H9 (cell line): ENCODE results near the gene HMGCS2. TPM values are rescaled to one million over a fixed set of nuclear protein-coding genes. Genes with fewer than 3 reads are reported as not detected.

Source experiments
- DNase-seq: peaks from one replicate; pipeline ENCODE4 v3.0.0-alpha.2; 2017
- H2AFZ ChIP-seq: one replicate; pipeline ENCODE4 v1.6.1; 2013; ENCODE audit warnings: mild to moderate bottlenecking, low read length, control low read depth, moderate library complexity
- H2AK5ac ChIP-seq: 2 replicates; pipeline ENCODE4 v1.6.1; 2013; ENCODE audit warnings: low read length, control low read depth, mixed read lengths; ENCODE audit not compliant: insufficient read length
- H2BK120ac ChIP-seq: one replicate; pipeline ENCODE4 v1.6.1; 2013; ENCODE audit warnings: low read depth, mild to moderate bottlenecking, low read length, control low read depth, inconsistent platforms; ENCODE audit not compliant: poor library complexity, severe bottlenecking
- H2BK12ac ChIP-seq: 2 replicates; pipeline ENCODE4 v1.6.1; 2013; ENCODE audit warnings: low read length, control low read depth, mixed read lengths, low read depth; ENCODE audit not compliant: insufficient read length
- H2BK15ac ChIP-seq: 2 replicates; pipeline ENCODE4 v1.6.1; 2013; ENCODE audit warnings: low read depth, low read length, control low read depth
- H2BK20ac ChIP-seq: one replicate; pipeline ENCODE4 v1.6.1; 2013; ENCODE audit warnings: low read depth, mild to moderate bottlenecking, low read length, control low read depth, inconsistent platforms; ENCODE audit not compliant: poor library complexity, severe bottlenecking
- H2BK5ac ChIP-seq: 2 replicates; pipeline ENCODE4 v1.6.1; 2013; ENCODE audit warnings: low read length, control low read depth, mixed read lengths; ENCODE audit not compliant: insufficient read length
- H3K14ac ChIP-seq: 2 replicates; pipeline ENCODE4 v1.6.1; 2013; ENCODE audit warnings: low read length, control low read depth; ENCODE audit not compliant: insufficient read depth
- H3K18ac ChIP-seq: 2 replicates; pipeline ENCODE4 v1.6.1; 2013; ENCODE audit warnings: low read depth, mild to moderate bottlenecking, mixed read lengths, low read length, control low read depth; ENCODE audit not compliant: insufficient read length
- H3K23ac ChIP-seq: 2 replicates; pipeline ENCODE4 v1.6.1; 2013; ENCODE audit warnings: low read length, control low read depth, mixed read lengths, low read depth; ENCODE audit not compliant: insufficient read length
- H3K23me2 ChIP-seq: 2 replicates; pipeline ENCODE4 v1.6.1; 2013; ENCODE audit warnings: low read depth, mild to moderate bottlenecking, mixed read lengths, low read length, control low read depth; ENCODE audit not compliant: insufficient read length, poor library complexity, severe bottlenecking
- H3K27ac ChIP-seq: 2 replicates; pipeline ENCODE4 v1.5.1; 2013; ENCODE audit warnings: low read length, control low read depth, mixed read lengths, low read depth; ENCODE audit not compliant: insufficient read length
- H3K27me3 ChIP-seq: 2 replicates; pipeline ENCODE4 v1.6.1; 2013; ENCODE audit warnings: low read length, control low read depth, inconsistent platforms; ENCODE audit not compliant: insufficient read depth
- H3K4ac ChIP-seq: 2 replicates; pipeline ENCODE4 v1.6.1; 2013; ENCODE audit warnings: low read depth, mild to moderate bottlenecking, control low read depth, inconsistent platforms, low read length, moderate library complexity
- H3K4me1 ChIP-seq: 2 replicates; pipeline ENCODE4 v1.6.1; 2013; ENCODE audit warnings: low read length, control low read depth, inconsistent platforms; ENCODE audit not compliant: insufficient read depth
- H3K4me2 ChIP-seq: 2 replicates; pipeline ENCODE4 v1.6.1; 2013; ENCODE audit warnings: low read length, control low read depth, mixed read lengths; ENCODE audit not compliant: insufficient read length, insufficient read depth
- H3K56ac ChIP-seq: 2 replicates; pipeline ENCODE4 v1.6.1; 2013; ENCODE audit warnings: low read depth, mild to moderate bottlenecking, mixed read lengths, low read length, control low read depth; ENCODE audit not compliant: insufficient read length
- H3K79me1 ChIP-seq: 2 replicates; pipeline ENCODE4 v1.6.1; 2013; ENCODE audit warnings: low read depth, mild to moderate bottlenecking, moderate library complexity, low read length, control low read depth, inconsistent platforms; ENCODE audit not compliant: insufficient read depth, poor library complexity, severe bottlenecking
- H3K79me2 ChIP-seq: 2 replicates; pipeline ENCODE4 v1.6.1; 2013; ENCODE audit warnings: low read length, control low read depth, inconsistent platforms; ENCODE audit not compliant: insufficient read depth
- H3K9ac ChIP-seq: 2 replicates; pipeline ENCODE4 v1.6.1; 2013; ENCODE audit warnings: low read length, control low read depth, mixed read lengths; ENCODE audit not compliant: insufficient read length; ENCODE audit errors: extremely low read depth
- H3K9me3 ChIP-seq: one replicate; pipeline ENCODE4 v1.6.1; 2013; ENCODE audit warnings: low read depth, low read length, inconsistent platforms; ENCODE audit not compliant: control insufficient read depth
- H3T11ph ChIP-seq: one replicate; pipeline ENCODE4 v1.6.1; 2013; ENCODE audit warnings: mild to moderate bottlenecking, low read length, control low read depth, inconsistent platforms
- H4K20me1 ChIP-seq: one replicate; pipeline ENCODE4 v1.6.1; 2013; ENCODE audit not compliant: control insufficient read depth, insufficient read length, insufficient read depth
- H4K5ac ChIP-seq: 2 replicates; pipeline ENCODE4 v1.6.1; 2013; ENCODE audit warnings: low read depth, mild to moderate bottlenecking, mixed read lengths, low read length, control low read depth; ENCODE audit not compliant: insufficient read length
- H4K8ac ChIP-seq: replicated peaks from 2 replicates; pipeline ENCODE4 v1.6.1; 2013; ENCODE audit warnings: low read length, control low read depth, mixed read lengths, low read depth; ENCODE audit not compliant: insufficient read length
- H4K91ac ChIP-seq: 2 replicates; pipeline ENCODE4 v1.6.1; 2013; ENCODE audit warnings: low read depth, mild to moderate bottlenecking, moderate library complexity, mixed read lengths, low read length, control low read depth; ENCODE audit not compliant: insufficient read length
- H3K27ac Mint-ChIP-seq, 3 experiments: 2 replicates in 2 of 3; 3 replicates in 1 of 3; pipeline ENCODE4 v1.8.0; 2020 to 2021; ENCODE audit warnings: mixed read lengths in 3 of 3, mild to moderate bottlenecking in 1 of 3, moderate library complexity in 1 of 3
- H3K27me3 Mint-ChIP-seq: 2 replicates; pipeline ENCODE4 v1.8.0; 2021; ENCODE audit warnings: low read depth, mild to moderate bottlenecking, moderate library complexity, mixed read lengths
- H3K36me3 Mint-ChIP-seq, 3 experiments: 2 replicates in 2 of 3; 3 replicates in 1 of 3; pipeline ENCODE4 v1.8.0; 2020 to 2021; ENCODE audit warnings: low read depth in 3 of 3, mixed read lengths in 3 of 3; ENCODE audit not compliant: insufficient read depth in 1 of 3
- H3K4me1 Mint-ChIP-seq, 2 experiments: 2 replicates each; pipeline ENCODE4 v1.8.0; 2020; ENCODE audit warnings: mixed read lengths in 2 of 2
- H3K4me3 Mint-ChIP-seq, 2 experiments: 2 replicates in 1 of 2; 3 replicates in 1 of 2; pipeline ENCODE4 v1.8.0; 2020 to 2021; ENCODE audit warnings: mild to moderate bottlenecking in 2 of 2, mixed read lengths in 2 of 2, moderate library complexity in 1 of 2
- H3K9me3 Mint-ChIP-seq, 2 experiments: 2 replicates in 1 of 2; 3 replicates in 1 of 2; pipeline ENCODE4 v1.8.0; 2020; ENCODE audit warnings: mild to moderate bottlenecking in 2 of 2, mixed read lengths in 2 of 2, moderate library complexity in 1 of 2
- CTCF ChIP-seq: fragments of 200-600 bp; sonication (generic); conservative IDR thresholded peaks from 3 replicates; pipeline ENCODE4 v1.8.0; 2021; ENCODE audit warnings: antibody characterized with exemption, mild to moderate bottlenecking
- WGBS: extraction: QIAGEN DNeasy Blood & Tissue Kit; methylation state at CpG from one replicate; pipeline ENCODE4 v1.1.7; 2013; ENCODE audit warnings: missing lambda C conversion rate, low lambda C conversion rate, mixed read lengths; ENCODE audit not compliant: insufficient read length; ENCODE audit errors: extremely low coverage; 5-methylcytosine and 5-hydroxymethylcytosine counted together
- total RNA-seq: library from RNA; stranded (reverse); gene quantifications from 2 replicates; pipeline ENCODE4 v1.2.1, GENCODE V29; 2021

Gene HMGCS2
- total RNA-seq, 1 experiment from 2014 or later, result not detected

- H4K5ac ChIP-seq, result no peak overlapping the region
- H3K14ac ChIP-seq, result no peak overlapping the region
- H4K20me1 ChIP-seq, result peaks cover 5% of the 10 kb centered on the region
- H3K79me2 ChIP-seq, result no peaks in the 10 kb centered on the region
- H4K8ac ChIP-seq, result no peak overlapping the region
- TF ChIP-seq CTCF, result no peak
- H3K79me1 ChIP-seq, result peaks cover 16% of the 10 kb centered on the region
- no peaks in the 10 kb centered on the region for H3K27me3 ChIP-seq
- H3K4me2 ChIP-seq, result no peak overlapping the region
- no peak for DNase-seq
- no peak overlapping the region for H2AFZ ChIP-seq
- no CpG with 5 or more reads among the region's 11 CpGs for WGBS
- H2AK5ac ChIP-seq, result no peak overlapping the region
- H3K56ac ChIP-seq, result no peak overlapping the region
- no peaks in the 10 kb centered on the region for H3K23me2 ChIP-seq
- H3K36me3 Mint-ChIP-seq, result peaks cover 77 to 95% (median 89%) of the 10 kb centered on the region in 3 experiments
- H3K9me3 ChIP-seq, result no peaks in the 10 kb centered on the region
- H3K4me3 Mint-ChIP-seq, result no peak overlapping the region
- no peaks in the 10 kb centered on the region; the same call in 1 of the 2 replicates for H3K27me3 Mint-ChIP-seq
- H2BK120ac ChIP-seq, result no peak overlapping the region
- no peaks in the 10 kb centered on the region; the same call in 1 of the 2 replicates for H3K4me1 ChIP-seq
- H2BK12ac ChIP-seq, result no peak overlapping the region
- H3K27ac ChIP-seq, result no peak overlapping the region
- no peak overlapping the region for H2BK20ac ChIP-seq
- H3K4ac ChIP-seq, result no peak overlapping the region
- no peak overlapping the region for H3T11ph ChIP-seq
- H3K27ac Mint-ChIP-seq, result peak overlapping the region; percentile 56 to 73 (median 65); a peak in 4 of 7 replicates
- no peak overlapping the region for H3K9ac ChIP-seq
- no peaks in the 10 kb centered on the region for H3K9me3 Mint-ChIP-seq
- H2BK15ac ChIP-seq, result no peak overlapping the region
- no peak overlapping the region for H2BK5ac ChIP-seq
- no peak overlapping the region for H3K23ac ChIP-seq
- H3K18ac ChIP-seq, result no peak overlapping the region
- H3K4me1 Mint-ChIP-seq, result peaks cover 3 to 7% of the 10 kb centered on the region in 2 experiments; a peak in 3 of 4 replicates
- no peak overlapping the region for H4K91ac ChIP-seq
Observed at GRCh38 chr1:119732465-119733168, 36.1 kb downstream of the HMGCS2 start.
